T-helper 2 cell treated with Interferon-gamma antibody and Interleukin-4, amounts not matched to agents 5 μg/mL and 100 μg/mL, for 36 hours (primary cell): Measurements from ENCODE around the gene ZNF599.
"Not testable (repeated sequence)": the region's sequence is repeated elsewhere in the genome, so short reads cannot be mapped to it uniquely, and the experiment has no call there.

Source experiments
- DNase-seq: peaks from one replicate; pipeline ENCODE4 v3.0.0; 2021; ENCODE audit warnings: low spot score
- H3K27ac Mint-ChIP-seq: one replicate; pipeline ENCODE4 v1.8.0; 2021; ENCODE audit warnings: mild to moderate bottlenecking, mixed read lengths
- H3K27me3 Mint-ChIP-seq: one replicate; pipeline ENCODE4 v1.8.0; 2021; ENCODE audit warnings: low read depth, mixed read lengths
- H3K36me3 Mint-ChIP-seq: one replicate; pipeline ENCODE4 v1.8.0; 2021; ENCODE audit warnings: low read depth, mixed read lengths
- H3K4me1 Mint-ChIP-seq: one replicate; pipeline ENCODE4 v1.8.0; 2021; ENCODE audit warnings: low read depth, mixed read lengths
- H3K4me3 Mint-ChIP-seq: one replicate; pipeline ENCODE4 v1.8.0; 2022; ENCODE audit warnings: mild to moderate bottlenecking, moderate library complexity, mixed read lengths
- H3K9me3 Mint-ChIP-seq: one replicate; pipeline ENCODE4 v1.8.0; 2021; ENCODE audit warnings: mixed read lengths

ZNF599 gene

GRCh38 chr19:34772697-34773554 is at the start of gene ZNF599:
ZNF599 (minus strand) TSS chr19:34773215; CDS start chr19:34772841, 374 bp downstream.
- no peaks in the 10 kb centered on the region for H3K27me3 Mint-ChIP-seq
- H3K27ac Mint-ChIP-seq, result peak within 1 kb of the TSS; percentile 88
- H3K9me3 Mint-ChIP-seq, result peaks cover 34% of the 10 kb centered on the region
- H3K4me1 Mint-ChIP-seq, result peaks cover 9% of the 10 kb centered on the region
- H3K4me3 Mint-ChIP-seq, result peak within 1 kb of the TSS; percentile 91
- DNase-seq, result peak; percentile 86
- peaks cover 5% of the 10 kb centered on the region for H3K36me3 Mint-ChIP-seq

- Mint-ChIP-seq H3K27me3 (no peaks in the 10 kb centered on the region), H3K4me3 (no peak overlapping the region), H3K36me3 (no peaks in the 10 kb centered on the region), H3K4me1 (no peaks in the 10 kb centered on the region), H3K9me3 (no peaks in the 10 kb centered on the region), H3K27ac (no peak overlapping the region)
- DNase-seq, result no peak
Observed at GRCh38 chr19:34818270-34818669, 45.3 kb upstream of the ZNF599 start.

GRCh38 chr19:34816708-34817107 is 43.7 kb upstream of the ZNF599 start:
- H3K27ac Mint-ChIP-seq, result no peak overlapping the region
- H3K36me3 Mint-ChIP-seq, result no peaks in the 10 kb centered on the region
- H3K27me3 Mint-ChIP-seq, result no peaks in the 10 kb centered on the region
- no peaks in the 10 kb centered on the region for H3K4me1 Mint-ChIP-seq
- no peak for DNase-seq
- H3K9me3 Mint-ChIP-seq, result no peaks in the 10 kb centered on the region
- no peak overlapping the region for H3K4me3 Mint-ChIP-seq

- Mint-ChIP-seq H3K9me3 (peaks cover 23% of the 10 kb centered on the region), H3K36me3 (no peaks in the 10 kb centered on the region), H3K4me1 (no peaks in the 10 kb centered on the region), H3K27ac (no peak overlapping the region), H3K4me3 (no peak overlapping the region), H3K27me3 (no peaks in the 10 kb centered on the region)
- DNase-seq, result no peak
Observed at GRCh38 chr19:34808566-34808965, 35.6 kb upstream of the ZNF599 start.

GRCh38 chr19:34806976-34807860 is 34.2 kb upstream of the ZNF599 start:
- Mint-ChIP-seq H3K4me1 (no peaks in the 10 kb centered on the region), H3K9me3 (peaks cover 27% of the 10 kb centered on the region), H3K36me3 (no peaks in the 10 kb centered on the region), H3K27ac (no peak overlapping the region), H3K27me3 (no peaks in the 10 kb centered on the region), H3K4me3 (no peak overlapping the region)
- DNase-seq, result no peak

GRCh38 chr19:34804115-34804514 is 31.1 kb upstream of the ZNF599 start:
- Mint-ChIP-seq H3K27me3 (no peaks in the 10 kb centered on the region), H3K9me3 (peaks cover 20% of the 10 kb centered on the region), H3K36me3 (no peaks in the 10 kb centered on the region), H3K4me1 (no peaks in the 10 kb centered on the region), H3K27ac (no peak overlapping the region), H3K4me3 (no peak overlapping the region)
- DNase-seq, result no peak

GRCh38 chr19:34796953-34797352 is 23.9 kb upstream of the ZNF599 start:
- not testable (repeated sequence) for H3K27ac Mint-ChIP-seq, H3K27me3 Mint-ChIP-seq, H3K36me3 Mint-ChIP-seq, H3K4me3 Mint-ChIP-seq, H3K4me1 Mint-ChIP-seq, DNase-seq
- peaks cover 10% of the 10 kb centered on the region for H3K9me3 Mint-ChIP-seq

GRCh38 chr19:34794066-34794960 is 21.3 kb upstream of the ZNF599 start:
- no peaks in the 10 kb centered on the region for H3K36me3 Mint-ChIP-seq
- no peak overlapping the region for H3K4me3 Mint-ChIP-seq
- H3K27me3 Mint-ChIP-seq, result no peaks in the 10 kb centered on the region
- peaks cover 18% of the 10 kb centered on the region for H3K9me3 Mint-ChIP-seq
- no peaks in the 10 kb centered on the region for H3K4me1 Mint-ChIP-seq
- DNase-seq, result no peak
- no peak overlapping the region for H3K27ac Mint-ChIP-seq

- Mint-ChIP-seq H3K4me1 (no peaks in the 10 kb centered on the region), H3K27me3 (no peaks in the 10 kb centered on the region), H3K9me3 (peaks cover 18% of the 10 kb centered on the region), H3K27ac (no peak overlapping the region), H3K4me3 (no peak overlapping the region), H3K36me3 (no peaks in the 10 kb centered on the region)
- no peak for DNase-seq
Observed at GRCh38 chr19:34793565-34793964, 20.6 kb upstream of the ZNF599 start.

GRCh38 chr19:34788074-34788473 is 15.1 kb upstream of the ZNF599 start:
- no peaks in the 10 kb centered on the region for H3K27me3 Mint-ChIP-seq
- peaks cover 16% of the 10 kb centered on the region for H3K9me3 Mint-ChIP-seq
- H3K36me3 Mint-ChIP-seq, result no peaks in the 10 kb centered on the region

GRCh38 chr19:34787059-34787824 is 14.2 kb upstream of the ZNF599 start:
- Mint-ChIP-seq H3K4me3 (no peak overlapping the region), H3K36me3 (no peaks in the 10 kb centered on the region), H3K4me1 (no peaks in the 10 kb centered on the region), H3K27ac (no peak overlapping the region), H3K9me3 (peaks cover 16% of the 10 kb centered on the region), H3K27me3 (no peaks in the 10 kb centered on the region)
- DNase-seq, result no peak

More at GRCh38 chr19:34788074-34788473, 15.1 kb upstream of the ZNF599 start:
- DNase-seq, result no peak
- Mint-ChIP-seq H3K27ac (no peak overlapping the region), H3K4me1 (no peaks in the 10 kb centered on the region), H3K4me3 (no peak overlapping the region)

- Mint-ChIP-seq H3K27me3 (no peaks in the 10 kb centered on the region), H3K27ac (no peak overlapping the region), H3K9me3 (peaks cover 16% of the 10 kb centered on the region), H3K4me3 (no peak overlapping the region), H3K4me1 (no peaks in the 10 kb centered on the region), H3K36me3 (no peaks in the 10 kb centered on the region)
- no peak for DNase-seq
Observed at GRCh38 chr19:34786236-34786635, 13.2 kb upstream of the ZNF599 start.

- peaks cover 1% of the 10 kb centered on the region for H3K36me3 Mint-ChIP-seq
- DNase-seq, result no peak
- peaks cover 14% of the 10 kb centered on the region for H3K9me3 Mint-ChIP-seq
- H3K27me3 Mint-ChIP-seq, result no peaks in the 10 kb centered on the region
- H3K27ac Mint-ChIP-seq, result no peak overlapping the region
- H3K4me1 Mint-ChIP-seq, result no peaks in the 10 kb centered on the region
- H3K4me3 Mint-ChIP-seq, result no peak overlapping the region
Observed at GRCh38 chr19:34779652-34780051, 6.6 kb upstream of the ZNF599 start.
